Loucy (cell line): ENCODE data around the gene ACAA2.

Source experiments
- EZH2phosphoT487 ChIP-seq: fragments of 200-600 bp; IDR thresholded peaks from 2 replicates; pipeline ENCODE4 v1.6.1; 2018; ENCODE audit warnings: antibody characterized with exemption, mild to moderate bottlenecking, moderate library complexity, borderline replicate concordance
- TF ChIP-seq, protein P1 (sequence below): fragments of 200-600 bp; sonication (generic); conservative IDR thresholded peaks from 2 replicates; pipeline ENCODE4 v1.5.1; 2014; ENCODE audit warnings: mild to moderate bottlenecking, antibody characterized with exemption, low read length

DNA sequence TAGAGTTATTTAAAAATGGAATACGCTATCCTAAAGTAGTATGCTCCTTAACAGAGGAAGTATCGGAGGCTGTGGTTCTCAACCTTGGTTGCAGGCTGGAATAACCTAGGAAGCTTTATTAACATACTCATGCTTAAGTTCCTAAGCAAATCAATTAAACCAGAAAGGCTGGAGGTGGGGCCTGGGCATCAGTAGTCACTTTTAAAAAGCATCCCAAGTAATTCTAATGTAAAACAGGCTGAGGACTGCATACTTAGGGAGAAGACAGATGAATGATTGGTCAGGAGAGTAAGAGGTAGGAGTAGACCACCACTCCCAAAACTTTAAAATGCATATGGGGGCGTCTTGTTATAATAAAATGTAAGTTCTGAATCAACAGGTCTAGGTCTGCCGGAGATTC, 15.3 kb downstream of the ACAA2 start:
- TF ChIP-seq, protein P1, sequence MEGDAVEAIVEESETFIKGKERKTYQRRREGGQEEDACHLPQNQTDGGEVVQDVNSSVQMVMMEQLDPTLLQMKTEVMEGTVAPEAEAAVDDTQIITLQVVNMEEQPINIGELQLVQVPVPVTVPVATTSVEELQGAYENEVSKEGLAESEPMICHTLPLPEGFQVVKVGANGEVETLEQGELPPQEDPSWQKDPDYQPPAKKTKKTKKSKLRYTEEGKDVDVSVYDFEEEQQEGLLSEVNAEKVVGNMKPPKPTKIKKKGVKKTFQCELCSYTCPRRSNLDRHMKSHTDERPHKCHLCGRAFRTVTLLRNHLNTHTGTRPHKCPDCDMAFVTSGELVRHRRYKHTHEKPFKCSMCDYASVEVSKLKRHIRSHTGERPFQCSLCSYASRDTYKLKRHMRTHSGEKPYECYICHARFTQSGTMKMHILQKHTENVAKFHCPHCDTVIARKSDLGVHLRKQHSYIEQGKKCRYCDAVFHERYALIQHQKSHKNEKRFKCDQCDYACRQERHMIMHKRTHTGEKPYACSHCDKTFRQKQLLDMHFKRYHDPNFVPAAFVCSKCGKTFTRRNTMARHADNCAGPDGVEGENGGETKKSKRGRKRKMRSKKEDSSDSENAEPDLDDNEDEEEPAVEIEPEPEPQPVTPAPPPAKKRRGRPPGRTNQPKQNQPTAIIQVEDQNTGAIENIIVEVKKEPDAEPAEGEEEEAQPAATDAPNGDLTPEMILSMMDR, result no peak
- no peak for TF ChIP-seq EZH2phosphoT487
